B cell (primary cell): ENCODE results near the gene XCL1. TPM values are rescaled to one million over a fixed set of nuclear protein-coding genes. Genes with fewer than 3 reads are reported as not detected.

Source experiments
- ATAC-seq: fragments of 200-7000 bp; cut with Tn5 transposase; one replicate; pipeline ENCODE4 v1.10.0; 2021; ENCODE audit warnings: low read depth, mild to moderate bottlenecking, moderate number of reproducible peaks, moderate library complexity
- CTCF ChIA-PET: fragments of 350-600 bp; sonication (Branson Sonifier 250); formaldehyde crosslinking; loops from one replicate; lab custom pipeline; 2021; ENCODE audit warnings: antibody characterized with exemption, inconsistent platforms; lab: Charles Lee
- POLR2A ChIA-PET: fragments of 350-600 bp; sonication (Branson Sonifier 250); formaldehyde crosslinking; loops from one replicate; lab custom pipeline; 2021; ENCODE audit warnings: antibody characterized with exemption; lab: Charles Lee
- DNase-seq: peaks from one replicate; pipeline ENCODE4 v3.0.0; 2013
- H2AFZ ChIP-seq: 2 replicates; pipeline ENCODE4 v1.6.1; 2012; ENCODE audit warnings: mild to moderate bottlenecking, low read depth, low read length; ENCODE audit not compliant: insufficient read depth, poor library complexity, severe bottlenecking
- H3K27ac ChIP-seq, 2 donors: 1 replicate in 1 of 2; 2 replicates in 1 of 2; pipeline ENCODE4 v1.5.1; 2012 to 2013; ENCODE audit warnings: low read length in 2 of 2, mild to moderate bottlenecking in 2 of 2, moderate library complexity in 1 of 2
- H3K27me3 ChIP-seq, 4 experiments: fragments of 200-600 bp in 1 of 4; sonication (generic) in 1 of 4; replicated peaks in 1 of 4; 1 replicate in 2 of 4; 2 replicates in 2 of 4; pipeline versions ENCODE4 v1.6.1 to v1.7.0; 2013 to 2016; ENCODE audit warnings: low read length in 3 of 4, mild to moderate bottlenecking in 2 of 4, mixed read lengths in 1 of 4, moderate library complexity in 1 of 4; ENCODE audit not compliant: insufficient read depth in 4 of 4, control insufficient read depth in 3 of 4; ENCODE audit errors: control extremely low read depth in 1 of 4
- H3K36me3 ChIP-seq, 2 experiments: replicated peaks in 1 of 2; 1 replicate in 1 of 2; 2 replicates in 1 of 2; pipeline versions ENCODE4 v1.6.1 to v1.7.1; 2013; ENCODE audit warnings: low read length in 1 of 2; ENCODE audit not compliant: insufficient read depth in 2 of 2, control insufficient read depth in 1 of 2; ENCODE audit errors: control extremely low read depth in 1 of 2, extremely low read depth in 1 of 2
- H3K4me1 ChIP-seq, 2 donors: fragments of 200-600 bp in 1 of 2; sonication (generic) in 1 of 2; 1 replicate in 1 of 2; 2 replicates in 1 of 2; pipeline versions ENCODE4 v1.5.1 to v1.6.1; 2013 to 2017; ENCODE audit warnings: low read length in 2 of 2; ENCODE audit not compliant: control insufficient read depth in 2 of 2, insufficient read depth in 2 of 2
- H3K4me2 ChIP-seq: replicated peaks from 2 replicates; pipeline ENCODE3; 2012; ENCODE audit warnings: mild to moderate bottlenecking, low read depth, low read length; ENCODE audit not compliant: poor library complexity, severe bottlenecking
- H3K4me3 ChIP-seq, 5 experiments: fragments of 200-600 bp in 1 of 5; sonication (generic) in 1 of 5; 1 replicate in 3 of 5; 2 replicates in 2 of 5; pipeline versions ENCODE4 v1.5.1 to v1.7.0; 2011 to 2016; ENCODE audit warnings: low read length in 4 of 5, mild to moderate bottlenecking in 4 of 5, low read depth in 2 of 5, control low read depth in 1 of 5, moderate library complexity in 1 of 5; ENCODE audit not compliant: insufficient read depth in 1 of 5; ENCODE audit errors: control extremely low read depth in 1 of 5, extremely low read depth in 1 of 5
- H3K79me2 ChIP-seq: fragments of 200-600 bp; sonication (generic); one replicate; pipeline ENCODE4 v1.6.0; 2016; ENCODE audit warnings: low read length; ENCODE audit not compliant: control insufficient read depth, insufficient read depth
- H3K9ac ChIP-seq: fragments of 200-600 bp; sonication (generic); 2 replicates; pipeline ENCODE4 v1.6.1; 2017; ENCODE audit warnings: mild to moderate bottlenecking, low read length, moderate library complexity
- H3K9me3 ChIP-seq, 3 donors: one replicate each; pipeline versions ENCODE4 v1.6.1 to v1.7.1; 2013; ENCODE audit warnings: low read length in 2 of 3; ENCODE audit not compliant: control insufficient read depth in 2 of 3, insufficient read depth in 1 of 3; ENCODE audit errors: control extremely low read depth in 1 of 3
- H4K20me1 ChIP-seq: 2 replicates; pipeline ENCODE4 v1.6.0; 2012; ENCODE audit warnings: mild to moderate bottlenecking, low read length; ENCODE audit not compliant: insufficient read depth, control insufficient read depth, poor library complexity, severe bottlenecking
- H3K27ac Mint-ChIP-seq: one replicate; pipeline ENCODE4 v1.8.0; 2021; ENCODE audit warnings: mixed read lengths
- H3K27me3 Mint-ChIP-seq: one replicate; pipeline ENCODE4 v1.8.0; 2021; ENCODE audit warnings: mixed read lengths
- H3K4me1 Mint-ChIP-seq: one replicate; pipeline ENCODE4 v1.8.0; 2021; ENCODE audit warnings: mixed read lengths
- H3K4me3 Mint-ChIP-seq: one replicate; pipeline ENCODE4 v1.8.0; 2021; ENCODE audit warnings: mixed read lengths
- H3K9me3 Mint-ChIP-seq: one replicate; pipeline ENCODE4 v1.8.0; 2022; ENCODE audit warnings: mixed read lengths; ENCODE audit not compliant: insufficient read depth
- CTCF ChIP-seq: fragments of 200-600 bp; IDR thresholded peaks from one replicate; pipeline ENCODE4 v1.8.0; 2022; ENCODE audit warnings: antibody characterized with exemption, mild to moderate bottlenecking
- EZH2 ChIP-seq: IDR thresholded peaks from 2 replicates; pipeline ENCODE4 v1.6.1; 2012; ENCODE audit warnings: borderline replicate concordance, low read depth, mild to moderate bottlenecking, moderate library complexity, low read length; ENCODE audit not compliant: insufficient read depth, poor library complexity, severe bottlenecking
- WGBS: methylation state at CpG from one replicate; pipeline ENCODE4 v1.1.5; 2013; ENCODE audit warnings: missing lambda C conversion rate; ENCODE audit not compliant: insufficient coverage; 5-methylcytosine and 5-hydroxymethylcytosine counted together
- intact Hi-C: fragments of 100-400 bp; cut with micrococcal nuclease; formaldehyde crosslinking; loops from one replicate; pipeline ENCODE4 v1.10.0; 2022
- polyA plus RNA-seq: library from polyadenylated mRNA; depleted of rRNA; stranded (reverse); fragments of >200 nt; gene quantifications from 2 replicates; pipeline ENCODE4 v1.2.3, GENCODE V29; 2012
- total RNA-seq, 2 donors: library from RNA; stranded (reverse); fragments of 120-200 nt in 1 of 2; gene quantifications; 1 replicate in 1 of 2; 2 replicates in 1 of 2; pipeline versions ENCODE4 v1.2.3 to v1.2.4, GENCODE V29; 2013 to 2022

XCL1 gene
- total and polyA plus RNA-seq, 2 donors (not counting 1 experiment from before 2014, with no cell fraction given) = 0.12 TPM; not detected in 1

DNA sequence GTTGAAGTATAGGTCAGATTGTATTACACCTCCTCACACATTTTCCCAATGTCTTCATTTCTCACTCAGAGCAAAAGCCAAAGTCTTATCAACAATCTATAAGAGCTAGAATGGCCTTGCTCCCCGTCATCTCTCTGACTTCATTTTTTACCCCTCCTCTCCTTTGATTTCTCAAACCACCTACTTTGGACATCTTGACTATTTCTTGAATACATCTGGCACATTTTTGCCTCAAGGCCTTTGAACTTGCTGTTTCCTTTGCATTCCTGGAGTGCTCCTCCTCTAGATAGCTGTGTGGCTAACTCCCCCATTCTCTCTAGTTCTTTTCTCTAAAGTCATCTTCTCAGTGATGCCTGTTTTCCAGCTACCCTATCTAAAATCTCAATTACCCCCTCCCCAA is 25.4 kb upstream of the XCL1 start:
- Histone ChIP-seq H3K27ac (no peak overlapping the region), H3K4me1 (no peaks in the 10 kb centered on the region), H4K20me1 (no peaks in the 10 kb centered on the region), H2AFZ (no peak overlapping the region), H3K36me3 (no peaks in the 10 kb centered on the region), H3K27me3 (no peaks in the 10 kb centered on the region), H3K79me2 (no peaks in the 10 kb centered on the region), H3K9ac (no peak overlapping the region), H3K4me2 (no peak overlapping the region), H3K9me3 (no peaks in the 10 kb centered on the region), H3K4me3 (no peak overlapping the region)
- ATAC-seq (no peak), DNase-seq (no peak)
- no peak overlapping the region for H3K4me3 Mint-ChIP-seq
- intact Hi-C loops = no loop called here
- TF ChIP-seq CTCF = no peak
- no peak for TF ChIP-seq EZH2
- H3K9me3 Mint-ChIP-seq = no peaks in the 10 kb centered on the region
- H3K27ac Mint-ChIP-seq = no peak overlapping the region
- H3K27me3 Mint-ChIP-seq = peaks cover 11% of the 10 kb centered on the region
- 100% methylated on average over 1 of the region's 1 CpG for WGBS
- ChIA-PET POLR2A (no interaction called here), CTCF (no interaction called here)
- H3K4me1 Mint-ChIP-seq = no peaks in the 10 kb centered on the region

DNA sequence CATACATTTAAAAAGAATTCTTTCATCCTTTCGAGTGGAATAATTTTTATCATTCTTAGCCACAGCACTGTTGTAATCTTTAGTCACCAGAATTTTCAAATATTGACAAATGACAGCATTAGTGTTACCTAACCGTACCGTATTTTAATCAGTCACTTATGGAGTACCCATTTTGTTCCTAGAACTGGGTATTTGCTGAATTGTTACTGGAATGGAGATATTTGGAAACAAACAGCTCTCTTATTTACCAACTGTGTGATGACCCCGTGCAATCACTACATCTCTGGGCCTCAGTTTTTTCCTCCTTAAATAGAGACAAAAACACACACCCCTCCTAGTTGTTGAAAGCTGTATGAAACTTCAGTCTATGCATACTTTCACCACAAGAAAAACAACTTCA is 24.7 kb upstream of the XCL1 start:
- POLR2A ChIA-PET = no interaction called here
- H3K4me2 ChIP-seq = no peak overlapping the region
- TF ChIP-seq CTCF (no peak), EZH2 (no peak)

More for the DNA sequence above, 24.7 kb upstream of the XCL1 start:
- Mint-ChIP-seq H3K9me3 (no peaks in the 10 kb centered on the region), H3K27me3 (peaks cover 16% of the 10 kb centered on the region), H3K4me1 (no peaks in the 10 kb centered on the region), H3K27ac (no peak overlapping the region), H3K4me3 (no peak overlapping the region)
- Histone ChIP-seq H3K36me3 (no peaks in the 10 kb centered on the region), H3K4me3 (no peak overlapping the region), H3K27me3 (no peaks in the 10 kb centered on the region), H3K79me2 (no peaks in the 10 kb centered on the region), H3K4me1 (no peaks in the 10 kb centered on the region), H3K9ac (no peak overlapping the region), H4K20me1 (no peaks in the 10 kb centered on the region), H3K27ac (no peak overlapping the region), H2AFZ (no peak overlapping the region), H3K9me3 (no peaks in the 10 kb centered on the region)
- ATAC-seq (no peak), DNase-seq (no peak)
- CTCF ChIA-PET = no interaction called here
- 100% methylated on average over 2 of the region's 4 CpGs for WGBS
- intact Hi-C loops = no loop called here
